ENCODE data around the gene ARHGAP9.
A peak's percentile ranks its signal among the peaks of the same experiment; 100 is the strongest.

Gene ARHGAP9

GRCh38 chr12:57455374-57456144, 24.1 kb downstream of the ARHGAP9 start:
- Histone ChIP-seq H3K4me1 (ENCODE audit: control insufficient read depth, low read length) (peaks cover 44% of the 10 kb centered on the region), H4K20me1 (ENCODE audit: control insufficient read depth, insufficient read depth, low read depth, low read length) (no peaks in the 10 kb centered on the region), H3K4me2 (ENCODE audit: low read length) (peak overlapping the region; percentile 50), H3K4me3 (ENCODE audit: low read length) (peak overlapping the region; percentile 35), H3F3A (ENCODE audit: control insufficient read depth, insufficient read depth) (peaks cover 14% of the 10 kb centered on the region; the same call in 1 of the 2 replicates), H3K27ac (ENCODE audit: low read depth, low read length) (no peak overlapping the region), H3K9me2 (replicated peaks; ENCODE audit: control insufficient read depth, low read length) (no peaks in the 10 kb centered on the region), H3K27me3 (ENCODE audit: control insufficient read depth, low read length) (no peaks in the 10 kb centered on the region), H3K36me3 (ENCODE audit: control insufficient read depth, low read length) (no peaks in the 10 kb centered on the region), H3K9me3 (ENCODE audit: control insufficient read depth, insufficient read depth, low read length) (no peaks in the 10 kb centered on the region), H3K79me2 (ENCODE audit: control insufficient read depth, low read length) (no peaks in the 10 kb centered on the region)
- no peak for TF ChIP-seq EZH2phosphoT487 (IDR thresholded peaks at IDR 0.05; ENCODE audit: borderline replicate concordance, low read length)

GRCh38 chr12:57454566-57455373, 24.9 kb downstream of the ARHGAP9 start, which contains the start of gene INHBE:
INHBE (plus strand) TSS chr12:57455307; CDS start chr12:57455537, 230 bp downstream.
- no peaks in the 10 kb centered on the region for H3K79me2 ChIP-seq (ENCODE audit: control insufficient read depth, low read length)
- no peaks in the 10 kb centered on the region for H3K36me3 ChIP-seq (ENCODE audit: control insufficient read depth, low read length)
- H3K4me3 ChIP-seq (ENCODE audit: low read length) = peak within 1 kb of the TSS; percentile 35
- no peaks in the 10 kb centered on the region for H4K20me1 ChIP-seq (ENCODE audit: control insufficient read depth, insufficient read depth, low read depth, low read length)
- H3K27ac ChIP-seq (ENCODE audit: low read depth, low read length) = no peak within 1 kb of the TSS
- no peaks in the 10 kb centered on the region for H3K27me3 ChIP-seq (ENCODE audit: control insufficient read depth, low read length)
- TF ChIP-seq EZH2phosphoT487 (IDR thresholded peaks at IDR 0.05; ENCODE audit: borderline replicate concordance, low read length) (no peak), CTCF (IDR thresholded peaks at IDR 0.05; ENCODE audit: low read depth, low read length, poor library complexity, severe bottlenecking) (no peak)
- no peaks in the 10 kb centered on the region for H3K9me3 ChIP-seq (ENCODE audit: control insufficient read depth, insufficient read depth, low read length)
- peak within 1 kb of the TSS; percentile 50 for H3K4me2 ChIP-seq (ENCODE audit: low read length)
- H3K9me2 ChIP-seq (replicated peaks; ENCODE audit: control insufficient read depth, low read length) = no peaks in the 10 kb centered on the region
- H3K4me1 ChIP-seq (ENCODE audit: control insufficient read depth, low read length) = peaks cover 38% of the 10 kb centered on the region
- H3F3A ChIP-seq (ENCODE audit: control insufficient read depth, insufficient read depth) = peaks cover 10% of the 10 kb centered on the region; the same call in 1 of the 2 replicates

- Histone ChIP-seq H3F3A (ENCODE audit: control insufficient read depth, insufficient read depth) (peaks cover 10% of the 10 kb centered on the region; the same call in 1 of the 2 replicates), H3K4me3 (ENCODE audit: low read length) (no peak overlapping the region), H3K9me2 (replicated peaks; ENCODE audit: control insufficient read depth, low read length) (no peaks in the 10 kb centered on the region), H3K27ac (ENCODE audit: low read depth, low read length) (no peak overlapping the region), H3K27me3 (ENCODE audit: control insufficient read depth, low read length) (no peaks in the 10 kb centered on the region), H4K20me1 (ENCODE audit: control insufficient read depth, insufficient read depth, low read depth, low read length) (no peaks in the 10 kb centered on the region), H3K4me2 (ENCODE audit: low read length) (no peak overlapping the region), H3K9me3 (ENCODE audit: control insufficient read depth, insufficient read depth, low read length) (no peaks in the 10 kb centered on the region), H3K79me2 (ENCODE audit: control insufficient read depth, low read length) (no peaks in the 10 kb centered on the region), H3K36me3 (ENCODE audit: control insufficient read depth, low read length) (no peaks in the 10 kb centered on the region), H3K4me1 (ENCODE audit: control insufficient read depth, low read length) (peaks cover 38% of the 10 kb centered on the region)
- TF ChIP-seq EZH2phosphoT487 (IDR thresholded peaks at IDR 0.05; ENCODE audit: borderline replicate concordance, low read length) (no peak), CTCF (IDR thresholded peaks at IDR 0.05; ENCODE audit: low read depth, low read length, poor library complexity, severe bottlenecking) (no peak)
Measured at GRCh38 chr12:57454213-57454565, 25.5 kb downstream of the ARHGAP9 start.
